Left lobe of liver (tissue), 2 donors: ENCODE results near the gene DNAJB9. TPM values are rescaled to one million over a fixed set of nuclear protein-coding genes. Genes with fewer than 3 reads are reported as not detected.

Experiments
- ATAC-seq: fragments of 200-7000 bp; cut with Tn5 transposase; one replicate; pipeline ENCODE4 v1.9.1; 2020; ENCODE audit warnings: mild to moderate bottlenecking, moderate library complexity
- DNase-seq: peaks from one replicate; pipeline ENCODE4 v3.0.0-alpha.2; 2020; ENCODE audit warnings: low spot score
- total RNA-seq: library from RNA; stranded (reverse); gene quantifications from one replicate; pipeline ENCODE4 v1.2.1, GENCODE V29; 2021
- donor health status: DM: no; HTN: no; CAD: no; lungs with moderate emphysema.
- donor health status: DM: no; HTN: yes; CAD: no.

The DNAJB9 gene
- total RNA-seq, 1 donor from 2014 or later, result 48.4 TPM

GRCh38 chr7:108604307-108605077 is 34.8 kb downstream of the DNAJB9 start:
- no peak for ATAC-seq
- no peak for DNase-seq

DNA sequence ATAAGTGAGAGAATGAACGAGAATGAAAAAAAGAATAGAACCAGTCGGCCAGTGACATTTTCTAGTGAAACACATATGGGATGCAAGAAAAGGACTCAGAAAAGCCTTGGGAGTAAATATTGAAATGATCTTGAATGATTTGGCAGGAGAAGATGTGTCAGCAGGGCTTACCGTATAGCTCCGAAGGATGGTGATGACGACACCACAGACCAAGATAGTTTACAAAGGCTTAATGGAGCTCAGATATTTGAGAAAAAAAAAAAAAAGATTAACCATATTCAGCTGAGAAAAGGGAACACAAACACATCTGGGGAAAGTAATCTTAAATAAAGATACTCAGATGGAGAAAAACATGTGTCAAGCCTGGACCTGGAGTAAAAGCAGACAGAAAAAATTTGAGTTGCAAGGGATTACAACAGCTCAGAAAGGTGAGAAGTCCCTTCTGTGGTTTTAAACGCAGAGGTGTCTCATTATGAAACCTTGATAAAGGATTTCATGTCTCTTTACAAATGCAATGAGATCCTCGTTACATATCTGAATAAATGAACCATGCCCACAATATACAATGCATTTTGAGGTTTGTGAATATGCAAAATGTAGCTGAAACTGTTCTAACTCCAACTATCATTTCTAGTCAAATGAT is 36.0 kb downstream of the DNAJB9 start:
- DNase-seq (no peak), ATAC-seq (no peak)

GRCh38 chr7:108609643-108610042 is 40.0 kb downstream of the DNAJB9 start:
- no peak for DNase-seq
- ATAC-seq, result peak; percentile 69

DNA sequence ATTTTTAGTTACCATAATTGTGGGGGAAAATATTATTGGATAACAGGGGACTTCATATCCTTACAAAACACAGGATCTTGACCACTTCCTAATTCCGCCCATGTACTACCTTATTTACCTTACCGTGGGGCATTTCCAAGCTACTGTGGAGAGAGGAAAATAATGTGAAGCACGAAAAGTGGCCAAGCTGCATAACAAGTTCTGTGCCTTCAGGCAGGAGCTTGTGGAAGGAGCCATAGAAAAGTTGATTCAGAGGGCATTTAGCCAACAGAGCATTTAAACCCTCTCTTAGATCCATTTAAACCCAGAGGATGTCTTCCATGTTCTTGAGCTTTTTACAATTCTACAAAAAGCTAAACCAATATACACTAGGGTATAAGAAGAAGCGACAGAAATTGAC is 41.6 kb downstream of the DNAJB9 start:
- ATAC-seq (no peak), DNase-seq (no peak)

- DNase-seq, result no peak
Observed at GRCh38 chr7:108613147-108613948, 43.7 kb downstream of the DNAJB9 start.

DNA sequence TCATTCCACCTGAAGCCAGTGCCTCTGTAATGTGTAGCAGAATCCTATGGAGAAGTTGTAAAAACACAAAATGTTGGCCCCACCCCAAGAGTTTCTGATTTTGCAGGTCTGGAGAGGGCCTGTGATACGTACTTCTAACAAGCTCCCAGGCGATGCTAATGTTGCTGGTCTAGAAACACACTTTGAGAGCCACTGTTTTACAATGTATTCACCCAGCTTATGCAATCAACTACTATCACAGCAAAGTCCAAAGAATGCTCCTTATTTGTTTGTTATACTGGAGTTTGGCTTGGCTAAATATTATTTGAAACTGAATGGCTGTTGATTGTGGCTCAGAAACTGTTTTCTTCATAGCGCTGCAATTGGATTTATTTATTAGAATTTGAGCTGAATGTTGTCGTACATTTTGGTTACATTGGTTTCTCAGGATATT is 44.3 kb downstream of the DNAJB9 start:
- DNase-seq, result peak; percentile 59
- ATAC-seq, result peak; percentile 79

More at GRCh38 chr7:108613147-108613948, 43.7 kb downstream of the DNAJB9 start:
- ATAC-seq, result peak; percentile 65

DNA sequence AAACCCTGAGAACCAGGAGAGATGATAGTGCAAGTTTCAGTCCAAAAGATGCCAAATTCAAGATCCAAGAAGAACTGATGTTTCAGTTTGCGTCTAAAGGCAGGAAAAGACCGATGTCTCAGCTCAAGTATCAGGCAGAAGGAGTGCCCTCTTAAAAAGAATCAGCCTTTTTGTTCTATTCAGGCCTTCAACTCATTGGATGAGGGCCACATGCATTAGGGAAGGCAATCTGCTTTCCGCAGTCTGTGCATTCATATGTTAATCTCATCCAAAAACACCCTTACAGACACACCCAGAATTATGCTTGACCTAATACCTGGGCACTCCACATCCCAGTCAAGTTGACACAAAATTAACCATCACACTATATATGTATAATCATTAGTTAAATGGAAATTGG is 45.2 kb downstream of the DNAJB9 start:
- ATAC-seq, result no peak
- DNase-seq, result no peak

GRCh38 chr7:108618056-108618455 is 48.4 kb downstream of the DNAJB9 start:
- no peak for ATAC-seq

GRCh38 chr7:108623220-108623619 is 53.5 kb downstream of the DNAJB9 start:
- DNase-seq (no peak), ATAC-seq (no peak)

More at GRCh38 chr7:108618056-108618455, 48.4 kb downstream of the DNAJB9 start:
- no peak for DNase-seq

Other genes starting within 250 kb of the DNAJB9 start
- 1.1 TPM for gene NRCAM, start 113.4 kb upstream of the DNAJB9 start, total RNA-seq
- 12.9 TPM for gene PNPLA8, start 43.7 kb upstream of the DNAJB9 start, total RNA-seq
- gene THAP5, start 168 bp upstream of the DNAJB9 start, total RNA-seq, result 15.8 TPM